GM04504 (cell line): ENCODE measurements around the gene MAPRE2.
A peak's percentile ranks its signal among the peaks of the same experiment; 100 is the strongest.
"Not testable (repeated sequence)": the region's sequence is repeated elsewhere in the genome, so short reads cannot be mapped to it uniquely, and the experiment has no call there.

Source experiments
- DNase-seq: peaks from one replicate; pipeline ENCODE4 v3.0.0-alpha.2; 2012; ENCODE audit warnings: low read depth

Gene MAPRE2

DNA sequence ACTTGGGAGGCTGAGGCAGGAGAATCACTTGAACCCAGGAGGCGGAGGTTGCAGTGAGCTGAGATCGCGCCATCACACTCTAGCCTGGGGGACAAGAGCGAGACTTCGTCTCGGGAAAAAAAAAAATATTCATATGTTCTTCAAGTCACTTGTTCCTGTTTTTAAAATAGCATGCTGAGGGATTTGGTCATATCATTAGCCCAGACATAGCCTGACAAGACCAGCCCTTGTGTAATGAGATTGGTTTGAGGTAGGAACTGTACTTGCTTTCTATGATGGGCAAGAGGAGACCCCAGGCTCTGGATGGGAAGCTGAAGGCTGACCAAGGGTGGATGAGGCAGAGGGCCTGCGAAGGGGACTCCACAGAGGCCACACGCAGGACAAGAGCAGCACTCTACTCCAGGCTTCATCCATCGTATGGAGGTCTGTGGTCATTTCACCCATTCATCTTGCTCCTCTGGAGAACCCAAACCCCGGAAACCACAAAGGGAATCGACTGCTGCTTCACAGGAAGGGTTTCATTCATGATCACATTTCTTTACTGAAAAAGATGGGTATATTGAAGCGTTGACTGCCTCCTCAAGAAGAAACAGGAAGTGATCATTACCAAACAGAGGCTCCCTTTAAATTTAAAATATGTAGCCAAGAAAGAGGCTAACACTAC is 112.5 kb downstream of the MAPRE2 start:
- no peak for DNase-seq

GRCh38 chr18:35155398-35156117 is 114.3 kb downstream of the MAPRE2 start:
- DNase-seq: no peak

- DNase-seq: no peak
Measured at GRCh38 chr18:35157181-35157580, 116.0 kb downstream of the MAPRE2 start.

GRCh38 chr18:35158728-35159450 is 117.7 kb downstream of the MAPRE2 start:
- no peak for DNase-seq

- no peak for DNase-seq
Measured at GRCh38 chr18:35159782-35160181, 118.6 kb downstream of the MAPRE2 start.

- DNase-seq: no peak
Measured at GRCh38 chr18:35161485-35161884, 120.3 kb downstream of the MAPRE2 start.

- no peak for DNase-seq
Measured at GRCh38 chr18:35161934-35162333, 120.7 kb downstream of the MAPRE2 start.

DNA sequence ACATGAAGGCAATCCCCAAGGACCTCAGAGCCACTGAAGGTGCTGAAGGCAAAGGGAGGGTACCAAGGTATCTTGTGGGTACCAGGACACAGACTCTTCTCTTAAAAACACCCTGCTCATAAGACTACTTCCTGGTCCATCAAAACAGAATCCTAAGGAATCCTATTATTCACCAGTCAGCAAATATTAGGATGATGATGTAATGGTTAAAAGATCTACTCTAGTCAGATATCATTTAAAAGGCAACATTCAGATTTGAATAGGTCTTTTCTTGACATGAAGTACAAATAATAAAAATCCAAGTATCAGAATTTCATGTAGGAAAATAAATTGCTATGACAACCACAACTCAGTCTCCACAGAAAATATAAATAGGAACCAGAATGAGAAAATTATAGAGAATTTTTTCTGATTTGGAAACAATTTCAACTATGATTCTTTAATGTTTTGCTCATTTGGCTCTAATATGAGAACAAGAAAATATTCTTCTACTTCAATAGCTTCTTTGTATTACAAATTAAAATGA is 121.9 kb downstream of the MAPRE2 start:
- DNase-seq: no peak

- DNase-seq: no peak
Measured at GRCh38 chr18:35163721-35164120, 122.5 kb downstream of the MAPRE2 start.

DNA sequence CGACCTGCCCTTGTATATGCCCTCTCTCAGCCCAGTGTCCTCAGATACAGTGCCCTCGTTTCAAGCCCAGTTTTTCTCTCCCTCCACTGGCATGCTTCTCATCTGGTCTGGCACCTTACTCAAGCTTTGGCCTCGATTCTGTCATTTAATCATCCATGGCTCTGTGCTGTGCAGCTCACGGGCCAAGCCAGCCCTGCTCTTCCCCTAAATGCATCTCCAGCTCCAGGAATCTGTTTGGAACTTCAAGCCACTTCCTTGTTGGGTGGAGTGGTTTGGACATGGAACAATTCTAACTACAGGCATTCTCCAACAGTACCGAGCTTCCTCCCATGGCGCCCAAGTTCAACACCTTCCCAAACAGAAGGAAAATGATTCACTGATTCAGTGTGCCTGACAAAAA is 122.9 kb downstream of the MAPRE2 start:
- no peak for DNase-seq

DNA sequence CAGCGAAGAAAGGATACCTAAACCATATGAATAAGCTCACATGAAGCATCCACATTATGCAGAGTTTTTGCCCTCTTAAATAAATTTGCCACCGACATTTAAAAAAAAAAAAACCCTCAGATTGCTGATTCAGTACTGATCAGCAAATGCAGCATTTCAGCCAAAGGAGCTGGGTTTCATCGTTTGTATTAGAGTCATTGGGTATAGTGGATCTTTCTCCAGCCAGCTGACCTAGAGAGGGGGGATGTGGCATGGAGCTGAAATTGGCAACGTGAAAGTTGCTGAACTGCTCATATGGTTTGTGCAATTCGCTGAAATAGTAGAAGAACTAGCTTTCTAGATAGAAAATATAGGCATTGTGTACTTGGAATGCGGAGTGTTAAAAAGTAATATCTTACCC is 126.1 kb downstream of the MAPRE2 start:
- no peak for DNase-seq

GRCh38 chr18:35167857-35168256 is 126.6 kb downstream of the MAPRE2 start:
- DNase-seq: no peak

- not testable (repeated sequence) for DNase-seq
Measured at GRCh38 chr18:35170323-35170722, 129.1 kb downstream of the MAPRE2 start.

- no peak for DNase-seq
Measured at GRCh38 chr18:35171315-35171987, 130.2 kb downstream of the MAPRE2 start.

GRCh38 chr18:35172009-35172408 is 130.8 kb downstream of the MAPRE2 start:
- DNase-seq: no peak

DNA sequence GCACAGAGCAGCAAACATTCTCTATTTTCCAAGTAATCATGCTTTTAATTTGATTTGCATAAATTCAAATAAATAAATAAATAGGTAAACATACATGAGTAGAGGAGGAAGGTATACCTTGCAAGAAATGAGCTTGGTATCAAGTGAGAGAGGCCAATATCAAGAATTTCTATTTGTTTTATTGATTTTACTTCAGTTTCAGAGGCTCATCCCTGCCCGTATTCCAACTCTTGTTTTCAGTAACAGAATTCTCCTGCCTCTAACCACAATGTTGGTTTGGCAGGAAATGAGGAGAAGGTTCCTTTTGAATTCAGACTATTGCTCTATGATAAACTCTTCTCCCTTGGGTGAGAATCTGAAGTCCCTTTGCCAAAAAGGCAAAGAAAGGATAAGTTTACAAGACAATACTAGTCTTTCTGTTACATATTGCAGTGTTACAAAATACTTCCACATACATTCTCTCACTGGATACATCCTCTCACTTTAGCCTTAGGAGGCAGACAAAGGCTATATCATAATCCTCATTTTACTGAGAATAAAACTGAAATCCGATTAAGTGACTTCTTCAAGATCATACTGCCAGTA is 131.3 kb downstream of the MAPRE2 start:
- DNase-seq: no peak

DNA sequence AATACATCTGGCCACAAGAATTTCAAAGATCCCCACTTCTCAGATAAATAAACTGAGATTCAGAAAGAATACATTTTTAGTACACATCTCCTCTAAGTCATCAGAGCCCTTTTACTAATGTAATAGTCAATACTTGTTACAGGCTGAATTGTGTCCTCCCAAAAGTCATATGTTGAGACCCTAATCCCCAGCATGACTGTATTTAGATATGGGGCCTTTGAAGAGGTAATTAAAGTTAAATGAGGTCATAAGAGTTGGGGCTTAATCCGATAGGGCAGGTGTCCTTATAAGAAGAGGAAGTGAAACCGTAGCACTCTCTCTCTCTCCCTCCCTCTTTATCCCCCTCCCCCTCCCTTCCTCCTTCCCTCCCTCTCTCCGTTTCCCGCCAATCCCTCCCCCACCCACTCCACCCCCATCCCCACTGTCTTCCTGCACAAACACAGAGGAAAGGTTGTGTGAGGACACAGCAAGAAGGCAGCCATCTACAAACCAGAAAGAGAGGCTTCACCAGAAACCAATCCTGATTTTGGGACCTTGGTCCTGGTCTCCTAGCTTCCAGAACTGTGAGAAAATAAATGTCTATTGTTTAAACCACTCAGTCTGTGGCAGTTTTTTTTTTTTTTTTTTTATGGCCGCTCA is 133.0 kb downstream of the MAPRE2 start:
- DNase-seq: no peak

- no peak for DNase-seq
Measured at GRCh38 chr18:35174745-35175144, 133.5 kb downstream of the MAPRE2 start.

GRCh38 chr18:35176925-35177324 is 135.7 kb downstream of the MAPRE2 start:
- DNase-seq: no peak

- peak; percentile 69 for DNase-seq
Measured at GRCh38 chr18:35178260-35178659, 137.0 kb downstream of the MAPRE2 start.

DNA sequence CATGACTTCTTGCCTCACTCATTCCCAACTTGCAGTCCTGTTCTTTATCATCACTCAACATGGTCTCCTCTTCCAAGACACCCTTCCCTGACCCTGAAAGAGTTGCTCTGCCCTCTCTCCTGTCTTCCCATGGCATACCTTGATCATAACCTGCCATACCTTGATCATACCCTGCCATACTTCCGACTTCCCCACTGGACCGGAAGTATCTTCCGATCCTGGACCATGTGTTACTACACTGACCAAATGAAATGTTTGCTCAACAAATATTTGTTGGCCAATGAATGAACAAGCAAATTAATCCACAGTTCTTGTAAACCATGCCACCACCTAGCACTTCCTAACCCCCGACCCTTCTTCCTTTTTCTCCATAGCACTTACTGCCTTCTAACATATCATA is 138.7 kb downstream of the MAPRE2 start:
- DNase-seq: no peak
